H1 (cell line): ENCODE measurements around the gene POLR3A. TPM values are rescaled to one million over a fixed set of nuclear protein-coding genes. Genes with fewer than 3 reads are reported as not detected.

Source experiments
- CTCF ChIA-PET: fragments of 300-600 bp; sonication (Branson Sonifier 250); formaldehyde crosslinking; loops from one replicate; lab custom pipeline; 2021; ENCODE audit not compliant: partially characterized antibody; lab: Charles Lee
- POLR2A ChIA-PET: fragments of 300-600 bp; sonication (Branson Sonifier 250); formaldehyde crosslinking; loops from one replicate; lab custom pipeline; 2021; ENCODE audit warnings: inconsistent platforms; ENCODE audit not compliant: partially characterized antibody; lab: Charles Lee
- DNase-seq, 2 experiments: peaks; one replicate each; pipeline versions ENCODE4 v3.0.0 to v3.0.0-alpha.2; 2010 to 2022; ENCODE audit warnings: low spot score in 2 of 2, low read depth in 1 of 2, mixed read lengths in 1 of 2
- FAIRE-seq: peaks from 2 replicates; lab custom pipeline; 2011; peaks lifted over from hg19 to GRCh38; lab: Jason Lieb, UNC
- H2AFZ ChIP-seq: 2 replicates; pipeline ENCODE4 v1.8.1; 2012; ENCODE audit warnings: low read length, inconsistent platforms
- H2AK5ac ChIP-seq: 2 replicates; pipeline ENCODE4 v1.6.1; 2013; ENCODE audit warnings: low read depth, low read length
- H2BK120ac ChIP-seq: replicated peaks from 2 replicates; pipeline ENCODE3; 2013; ENCODE audit warnings: low read depth, low read length, inconsistent platforms
- H2BK12ac ChIP-seq: 2 replicates; pipeline ENCODE4 v1.6.1; 2013; ENCODE audit warnings: low read depth, low read length
- H2BK15ac ChIP-seq: 2 replicates; pipeline ENCODE4 v1.6.1; 2013; ENCODE audit warnings: low read length
- H2BK20ac ChIP-seq: 2 replicates; pipeline ENCODE4 v1.6.1; 2013; ENCODE audit warnings: low read length
- H2BK5ac ChIP-seq: 2 replicates; pipeline ENCODE4 v1.6.1; 2013; ENCODE audit warnings: low read depth, low read length
- H3K14ac ChIP-seq: 2 replicates; pipeline ENCODE4 v1.6.1; 2013; ENCODE audit warnings: inconsistent platforms; ENCODE audit not compliant: insufficient read length
- H3K18ac ChIP-seq: 2 replicates; pipeline ENCODE4 v1.6.1; 2013; ENCODE audit warnings: low read length; ENCODE audit errors: extremely low read depth
- H3K23ac ChIP-seq: 2 replicates; pipeline ENCODE4 v1.6.1; 2013; ENCODE audit warnings: inconsistent platforms; ENCODE audit not compliant: insufficient read length
- H3K23me2 ChIP-seq: 2 replicates; pipeline ENCODE4 v1.6.1; 2013; ENCODE audit warnings: low read depth, low read length
- H3K27ac ChIP-seq: 2 replicates; pipeline ENCODE4 v1.6.1; 2011; ENCODE audit warnings: low read depth, low read length, inconsistent platforms
- H3K27me3 ChIP-seq, 4 experiments: replicated peaks in 1 of 4; 1 replicate in 1 of 4; 2 replicates in 3 of 4; pipeline versions ENCODE4 v1.6.1 to v1.8.1; 2011 to 2013; ENCODE audit warnings: low read length in 3 of 4, mild to moderate bottlenecking in 3 of 4, inconsistent platforms in 2 of 4, mixed read lengths in 2 of 4, moderate library complexity in 1 of 4; ENCODE audit not compliant: control insufficient read depth in 3 of 4, insufficient read depth in 3 of 4; ENCODE audit errors: extremely low read depth in 1 of 4
- H3K36me3 ChIP-seq, 4 experiments: 2 replicates each; pipeline versions ENCODE4 v1.6.1 to v1.8.1; 2011 to 2013; ENCODE audit warnings: mild to moderate bottlenecking in 4 of 4, low read length in 3 of 4, moderate library complexity in 2 of 4, control low read depth in 1 of 4, inconsistent platforms in 1 of 4; ENCODE audit not compliant: insufficient read depth in 4 of 4, control insufficient read depth in 2 of 4
- H3K4ac ChIP-seq: replicated peaks from 2 replicates; pipeline ENCODE3; 2013; ENCODE audit warnings: low read length, low read depth, mixed read lengths, inconsistent platforms; ENCODE audit not compliant: insufficient read length
- H3K4me1 ChIP-seq, 4 experiments: replicated peaks in 1 of 4; 1 replicate in 1 of 4; 2 replicates in 3 of 4; pipeline versions ENCODE4 v1.6.1 to v1.8.1; 2011 to 2013; ENCODE audit warnings: low read length in 3 of 4, inconsistent platforms in 2 of 4, mixed read lengths in 1 of 4; ENCODE audit not compliant: insufficient read depth in 4 of 4, control insufficient read depth in 3 of 4
- H3K4me2 ChIP-seq, 2 experiments: 2 replicates each; pipeline versions ENCODE4 v1.6.1 to v1.8.1; 2011 to 2013; ENCODE audit warnings: low read depth in 2 of 2, low read length in 2 of 2, control low read depth in 1 of 2, inconsistent platforms in 1 of 2, mild to moderate bottlenecking in 1 of 2; ENCODE audit not compliant: insufficient read depth in 1 of 2
- H3K4me3 ChIP-seq, 4 experiments: fragments of 200-600, 300-600 bp in 1 of 4; sonication (generic), shearing (Covaris generic), sonication (Bioruptor Twin) in 1 of 4; 2 replicates each; pipeline versions ENCODE4 v1.5.1 to v1.8.1; 2011 to 2016; ENCODE audit warnings: low read length in 4 of 4, low read depth in 3 of 4, control low read depth in 2 of 4, inconsistent platforms in 2 of 4, mild to moderate bottlenecking in 2 of 4, mixed read lengths in 1 of 4, moderate library complexity in 1 of 4; ENCODE audit not compliant: insufficient read depth in 2 of 4; ENCODE audit errors: extremely low read depth in 1 of 4
- H3K56ac ChIP-seq: replicated peaks from 2 replicates; pipeline ENCODE3; 2013; ENCODE audit warnings: low read depth, mild to moderate bottlenecking, mixed read lengths, low read length, inconsistent platforms; ENCODE audit not compliant: insufficient read length
- H3K79me1 ChIP-seq: 2 replicates; pipeline ENCODE4 v1.6.1; 2013; ENCODE audit warnings: low read depth, low read length, control low read depth
- H3K79me2 ChIP-seq, 2 experiments: 2 replicates each; pipeline versions ENCODE4 v1.6.1 to v1.8.1; 2012 to 2013; ENCODE audit warnings: low read length in 2 of 2, mild to moderate bottlenecking in 2 of 2, inconsistent platforms in 1 of 2; ENCODE audit not compliant: insufficient read depth in 2 of 2, control insufficient read depth in 1 of 2
- H3K9ac ChIP-seq, 4 experiments: replicated peaks in 1 of 4; 1 replicate in 1 of 4; 2 replicates in 3 of 4; pipeline versions ENCODE4 v1.6.1 to v1.8.1; 2011 to 2013; ENCODE audit warnings: low read depth in 3 of 4, low read length in 3 of 4, control low read depth in 2 of 4, mild to moderate bottlenecking in 2 of 4, moderate library complexity in 2 of 4, inconsistent platforms in 1 of 4; ENCODE audit errors: extremely low read depth in 1 of 4
- H3K9me3 ChIP-seq, 2 experiments: 2 replicates each; pipeline versions ENCODE4 v1.6.1 to v1.8.1; 2012 to 2013; ENCODE audit warnings: mild to moderate bottlenecking in 2 of 2, moderate library complexity in 2 of 2, control low read depth in 1 of 2, inconsistent platforms in 1 of 2, low read depth in 1 of 2, low read length in 1 of 2, mixed read lengths in 1 of 2; ENCODE audit not compliant: insufficient read depth in 2 of 2
- H4K20me1 ChIP-seq, 2 experiments: replicated peaks in 1 of 2; 2 replicates each; pipeline versions ENCODE3 to v1.8.1; 2011 to 2013; ENCODE audit warnings: inconsistent platforms in 2 of 2, low read length in 2 of 2, mild to moderate bottlenecking in 1 of 2; ENCODE audit not compliant: insufficient read depth in 2 of 2, control insufficient read depth in 1 of 2
- H4K5ac ChIP-seq: 2 replicates; pipeline ENCODE4 v1.6.1; 2013; ENCODE audit warnings: low read length, low read depth, mixed read lengths, inconsistent platforms; ENCODE audit not compliant: insufficient read length
- H4K8ac ChIP-seq: 2 replicates; pipeline ENCODE4 v1.8.0; 2013; ENCODE audit warnings: mild to moderate bottlenecking, moderate library complexity, low read length, inconsistent platforms; ENCODE audit not compliant: insufficient read depth; ENCODE audit errors: extremely low read depth
- H4K91ac ChIP-seq: replicated peaks from 2 replicates; pipeline ENCODE3; 2013; ENCODE audit warnings: low read length, mixed read lengths, inconsistent platforms; ENCODE audit not compliant: insufficient read length
- CHD2 ChIP-seq: IDR thresholded peaks from 2 replicates; pipeline ENCODE4 v1.6.1; 2012; ENCODE audit warnings: low read length, improper control_type of control experiment
- HDAC2 ChIP-seq, 2 experiments: fragments of 300-600 bp in 1 of 2; sonication (generic) in 1 of 2; IDR thresholded peaks; 2 replicates each; pipeline ENCODE4 v1.6.1; 2011 to 2012; ENCODE audit warnings: low read depth in 2 of 2, low read length in 2 of 2, mild to moderate bottlenecking in 2 of 2, moderate library complexity in 2 of 2, borderline replicate concordance in 1 of 2, inconsistent platforms in 1 of 2
- RBBP5 ChIP-seq: IDR thresholded peaks from 2 replicates; pipeline ENCODE4 v1.7.1; 2012; ENCODE audit warnings: low read depth, mild to moderate bottlenecking, inconsistent platforms, low read length, moderate library complexity, borderline replicate concordance
- SP2 ChIP-seq: IDR thresholded peaks from 2 replicates; pipeline ENCODE4 v1.6.1; 2012; ENCODE audit warnings: mild to moderate bottlenecking, low read length, inconsistent platforms
- SP4 ChIP-seq: IDR thresholded peaks from 2 replicates; pipeline ENCODE4 v1.6.1; 2012; ENCODE audit warnings: low read length, inconsistent platforms
- WGBS, 2 experiments: shearing (Covaris generic) in 1 of 2; methylation state at CpG; one replicate each; pipeline versions ENCODE4 v1.1.6 to v1.1.7; 2013 to 2015; ENCODE audit warnings: low lambda C conversion rate in 2 of 2, mixed read lengths in 2 of 2, inconsistent platforms in 1 of 2, low coverage in 1 of 2, missing lambda C conversion rate in 1 of 2; ENCODE audit not compliant: insufficient replicate concordance in 2 of 2, insufficient coverage in 1 of 2, insufficient read length in 1 of 2; ENCODE audit errors: extremely low coverage in 1 of 2, missing lambda C conversion rate in 1 of 2; 5-methylcytosine and 5-hydroxymethylcytosine counted together
- polyA plus RNA-seq, 7 experiments: library from polyadenylated mRNA; depleted of rRNA in 3 of 7; stranded (reverse) in 5 of 7; unstranded in 2 of 7; fragments of >200 nt in 5 of 7; fragments of 200-250 nt in 2 of 7; gene quantifications; 1 replicate in 5 of 7; 2 replicates in 1 of 7; 4 replicates in 1 of 7; pipeline versions ENCODE4 v1.2.1 to v1.2.3, GENCODE V29; 2011 to 2013; ENCODE audit warnings: missing spikeins in 2 of 7, mixed read lengths in 2 of 7
- total RNA-seq: library from RNA; stranded (reverse); fragmentation: NEBNext Ultra II Directional; extraction: Animal tissue kit (Norgen Biotek cat#: 25700); gene quantifications from 2 replicates; pipeline ENCODE4 v1.2.1, GENCODE V29; 2021
- TF ChIP-seq, protein P1 (sequence below): IDR thresholded peaks from 2 replicates; pipeline ENCODE4 v1.6.1; 2012; ENCODE audit warnings: inconsistent platforms

POLR3A gene
- total and polyA plus RNA-seq, 2 of the 8 experiments (the other 6 are each of a cell fraction or from before 2014, with no cell fraction given) = 11.3 to 38.6 TPM

DNA sequence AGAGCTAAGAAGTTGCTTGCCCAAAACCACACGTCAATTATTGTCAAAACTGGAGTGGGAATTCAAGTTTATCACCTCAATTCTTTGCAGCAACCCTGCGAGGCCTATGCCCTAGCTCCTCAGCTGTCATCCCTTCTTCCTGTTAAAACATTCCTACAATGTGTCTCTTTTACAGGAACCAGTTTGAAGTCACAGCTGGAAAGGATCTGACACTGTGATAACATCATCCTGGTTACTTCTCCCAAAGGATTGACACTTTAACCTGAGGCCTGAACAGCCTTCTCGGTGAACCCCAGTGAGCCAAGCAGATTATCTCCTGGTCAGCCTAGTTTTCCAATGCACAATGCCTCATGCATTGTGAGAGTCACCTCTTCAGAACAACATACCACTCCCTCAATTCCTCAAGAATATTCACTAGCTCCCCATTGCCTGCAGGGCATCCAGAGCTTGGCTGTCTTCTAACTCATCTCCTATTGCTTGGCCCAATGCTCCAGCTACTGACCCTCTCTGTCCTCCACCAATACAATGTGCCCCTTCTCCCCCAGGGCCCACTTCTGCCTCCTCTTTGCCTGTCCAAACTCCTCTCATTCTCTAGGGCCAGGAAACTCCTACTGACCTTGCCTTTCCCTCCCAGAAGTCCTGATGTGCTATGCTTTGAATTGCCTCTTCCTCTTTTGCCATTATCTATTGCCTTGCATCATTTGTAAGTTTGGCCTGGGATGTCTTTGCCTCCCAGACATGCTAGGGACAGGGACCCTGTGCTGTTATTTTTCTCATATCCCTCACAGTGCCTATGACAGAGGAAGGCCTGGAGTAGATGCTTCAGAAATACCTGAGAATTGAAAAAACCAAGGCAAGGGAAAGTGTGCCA, 92.4 kb downstream of the POLR3A start:
- H3K56ac ChIP-seq = no peak overlapping the region
- no peak overlapping the region for H4K5ac ChIP-seq
- H2BK120ac ChIP-seq = no peak overlapping the region
- no peaks in the 10 kb centered on the region for H4K20me1 ChIP-seq
- H3K18ac ChIP-seq = no peak overlapping the region
- no peak for FAIRE-seq
- no peak overlapping the region; the same call in 1 of the 2 replicates for H2BK12ac ChIP-seq
- no peak overlapping the region for H2BK5ac ChIP-seq
- no peaks in the 10 kb centered on the region; the same call in 1 of the 2 replicates for H3K23me2 ChIP-seq
- no peak overlapping the region for H4K8ac ChIP-seq
- WGBS, 2 experiments = 93% methylated on average over 3 of the region's 3 CpGs; no CpG with 5 or more reads in 1 of the 2 experiments
- H3K27me3 ChIP-seq = no peaks in the 10 kb centered on the region
- TF ChIP-seq HDAC2 (IDR thresholded peaks at IDR 0.05; ENCODE audit: borderline replicate concordance in 1 of 2, low read depth in 2 of 2, low read length in 2 of 2) = no peak
- TF ChIP-seq, protein P1, sequence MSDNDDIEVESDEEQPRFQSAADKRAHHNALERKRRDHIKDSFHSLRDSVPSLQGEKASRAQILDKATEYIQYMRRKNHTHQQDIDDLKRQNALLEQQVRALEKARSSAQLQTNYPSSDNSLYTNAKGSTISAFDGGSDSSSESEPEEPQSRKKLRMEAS = no peak
- no peak for TF ChIP-seq CHD2
- no peak for TF ChIP-seq RBBP5
- TF ChIP-seq SP2 = no peak
- no peak for TF ChIP-seq SP4
- no peak overlapping the region for H3K4me2 ChIP-seq
- H3K9ac ChIP-seq = no peak overlapping the region
- H3K23ac ChIP-seq = no peak overlapping the region
- H3K9me3 ChIP-seq = no peaks in the 10 kb centered on the region
- H3K36me3 ChIP-seq = no peaks in the 10 kb centered on the region
- H4K91ac ChIP-seq = no peak overlapping the region
- H3K79me1 ChIP-seq = no peaks in the 10 kb centered on the region
- H3K79me2 ChIP-seq = no peaks in the 10 kb centered on the region
- no peak for DNase-seq
- H2BK15ac ChIP-seq = no peak overlapping the region; the same call in 1 of the 2 replicates
- H3K4me3 ChIP-seq = no peak overlapping the region
- H3K4ac ChIP-seq = no peak overlapping the region
- no peak overlapping the region for H2AFZ ChIP-seq
- no peak overlapping the region for H2BK20ac ChIP-seq
- CTCF ChIA-PET = interaction anchor here (1.0 to 4.5 kb wide), 3 partner anchors 16 to 47 kb away, joined by 3 to 16 read pairs (median 4); no protein-coding TSS in a partner anchor
- H3K14ac ChIP-seq = no peak overlapping the region
- H3K27ac ChIP-seq = no peak overlapping the region
- POLR2A ChIA-PET = interaction anchor here (0.9 to 4.1 kb wide), 4 partner anchors 10 to 38 kb away, joined by 3 to 16 read pairs (median 6); partner anchors contain the start of gene DLG5
- peaks cover 0 to 5% (median 2%) of the 10 kb centered on the region in 4 experiments; a peak in 2 of 7 replicates for H3K4me1 ChIP-seq
- 0 out of 2 replicates have a peak overlapping the region, but pooled peaks have one; percentile 7 for H2AK5ac ChIP-seq
